HG02678 (cell line): ENCODE results near the gene GPR55.
A peak's percentile ranks its signal among the peaks of the same experiment; 100 is the strongest.
"Not testable (repeated sequence)": the region's sequence is repeated elsewhere in the genome, so short reads cannot be mapped to it uniquely, and the experiment has no call there.

Source experiments
- ATAC-seq: cut with Tn5 transposase; IDR thresholded peaks from one replicate; pipeline ENCODE4 v1.9.1; 2021; ENCODE audit warnings: mild to moderate bottlenecking, moderate library complexity; ENCODE audit not compliant: unreplicated experiment

The GPR55 gene

DNA sequence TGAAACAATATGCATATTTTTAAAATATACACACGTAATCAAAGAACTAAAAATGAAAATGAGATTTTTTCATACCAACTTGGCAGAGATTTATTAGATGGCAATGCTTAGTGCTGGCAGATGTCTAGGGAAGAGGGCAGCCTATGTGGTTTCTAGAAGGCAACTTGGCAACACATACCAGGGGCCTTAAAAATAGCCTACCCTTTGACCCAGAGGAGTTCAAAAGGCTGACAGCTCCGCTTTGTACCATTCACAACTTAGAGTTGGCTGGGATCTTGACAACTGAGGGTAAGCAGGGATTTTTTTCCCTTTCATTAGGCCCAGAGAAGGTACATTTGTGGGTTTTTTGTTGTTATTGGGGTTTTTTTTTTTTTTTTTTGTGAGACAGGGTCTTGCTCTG is 26.4 kb upstream of the GPR55 start:
- no peak for ATAC-seq

DNA sequence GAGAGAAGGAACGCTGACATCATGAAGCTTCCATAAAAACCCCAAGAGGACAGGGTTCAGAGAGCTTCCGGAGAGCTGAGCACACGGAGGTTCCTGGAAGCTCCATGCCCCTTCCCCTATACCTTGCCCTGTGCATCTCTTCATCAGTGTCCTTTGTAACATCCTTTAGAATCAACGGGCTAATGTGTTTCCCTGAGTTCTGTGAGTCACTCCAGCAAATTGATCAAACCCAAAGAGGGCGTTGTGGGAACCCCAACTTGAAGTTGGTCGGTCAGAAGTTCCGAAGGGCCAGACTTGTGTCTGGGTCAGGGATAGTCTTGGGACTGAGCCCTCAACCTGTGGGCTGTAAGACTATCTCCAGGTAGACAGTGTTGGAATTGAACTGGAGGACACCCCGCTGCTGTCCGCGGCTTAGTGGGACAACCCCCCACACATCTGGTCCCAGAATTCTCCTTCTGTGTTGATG is 25.9 kb upstream of the GPR55 start:
- ATAC-seq, result no peak

DNA sequence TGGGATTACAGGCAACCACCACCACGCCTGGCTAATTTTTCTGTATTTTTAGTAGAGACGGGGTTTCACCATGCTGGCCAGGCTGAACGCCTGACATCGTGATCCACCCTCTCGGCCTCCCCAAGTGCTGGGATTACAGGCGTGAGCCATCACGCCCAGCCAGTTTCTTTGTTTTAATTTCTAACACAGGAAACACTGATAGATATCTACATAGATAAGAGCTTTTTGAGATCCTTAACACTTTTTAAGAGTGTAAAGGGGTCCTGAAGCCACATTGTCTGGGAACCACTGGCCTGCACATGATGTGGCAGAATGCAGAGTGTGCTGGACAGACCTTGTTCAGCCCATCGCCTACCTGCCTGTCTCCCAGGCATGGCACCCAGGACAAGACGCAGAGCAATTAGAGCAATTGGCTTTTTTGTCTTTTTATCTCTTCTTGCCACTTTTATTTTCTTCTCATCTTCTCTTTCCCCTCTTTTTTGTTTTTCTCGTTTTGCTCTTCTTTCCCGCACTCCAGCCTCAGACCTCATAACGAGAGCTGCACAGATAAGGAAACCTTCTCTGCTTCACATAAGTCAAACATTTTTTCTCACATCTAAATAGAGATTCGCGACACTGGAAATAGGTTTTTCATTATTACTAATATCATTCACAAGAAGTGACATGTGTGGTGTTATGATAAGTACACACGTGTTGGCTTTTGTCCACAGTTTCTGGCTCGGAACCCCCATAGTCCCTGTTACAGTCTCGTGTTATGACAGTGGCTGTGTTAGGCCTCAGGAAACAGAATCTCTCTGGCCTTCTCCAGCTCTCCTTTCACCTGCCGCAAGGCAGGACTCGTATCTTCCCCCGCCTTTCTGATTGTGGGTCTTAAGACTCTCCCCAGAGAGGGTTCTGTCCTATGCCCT is 25.2 kb upstream of the GPR55 start:
- ATAC-seq, result peak; percentile 66

DNA sequence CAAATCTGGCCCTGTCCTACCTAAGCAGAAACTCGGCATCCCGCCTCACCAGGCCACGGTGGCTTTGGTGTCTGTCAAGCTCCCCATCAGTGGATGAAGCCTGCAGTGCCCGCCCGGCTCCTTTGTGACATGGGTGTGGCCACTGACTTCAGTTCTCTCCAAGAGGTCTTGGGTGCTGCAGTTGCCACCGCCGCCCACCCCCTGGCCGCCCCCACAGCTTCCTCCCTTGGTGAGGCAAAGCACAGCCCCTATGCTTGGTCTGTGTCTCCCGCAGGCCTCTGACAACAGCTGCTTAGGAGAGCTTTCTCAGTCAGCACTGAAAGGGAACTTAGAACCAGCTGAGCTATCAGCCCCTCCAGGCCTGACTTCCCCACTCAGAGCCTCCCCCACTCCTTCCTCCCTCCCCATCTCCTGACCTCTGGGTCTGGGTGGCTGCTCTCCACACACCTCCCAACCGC is 22.9 kb upstream of the GPR55 start:
- ATAC-seq, result peak; percentile 32

DNA sequence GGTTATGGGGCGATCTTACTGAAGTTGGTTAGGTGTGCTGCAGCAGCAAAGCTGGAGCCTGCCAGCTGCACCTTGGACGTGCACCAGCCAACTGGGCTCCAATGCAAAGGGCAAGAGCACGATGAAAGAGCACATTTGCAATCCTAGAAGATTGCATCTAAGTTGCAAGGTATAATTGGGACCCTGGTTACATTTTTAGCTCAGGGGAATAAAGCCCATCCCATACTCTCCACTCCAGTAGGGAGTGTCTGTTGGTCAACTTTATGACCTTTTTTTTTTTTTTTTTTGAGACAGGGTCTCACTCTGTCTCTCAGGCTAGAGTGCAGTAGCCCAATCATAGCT is 22.2 kb upstream of the GPR55 start:
- no peak for ATAC-seq

DNA sequence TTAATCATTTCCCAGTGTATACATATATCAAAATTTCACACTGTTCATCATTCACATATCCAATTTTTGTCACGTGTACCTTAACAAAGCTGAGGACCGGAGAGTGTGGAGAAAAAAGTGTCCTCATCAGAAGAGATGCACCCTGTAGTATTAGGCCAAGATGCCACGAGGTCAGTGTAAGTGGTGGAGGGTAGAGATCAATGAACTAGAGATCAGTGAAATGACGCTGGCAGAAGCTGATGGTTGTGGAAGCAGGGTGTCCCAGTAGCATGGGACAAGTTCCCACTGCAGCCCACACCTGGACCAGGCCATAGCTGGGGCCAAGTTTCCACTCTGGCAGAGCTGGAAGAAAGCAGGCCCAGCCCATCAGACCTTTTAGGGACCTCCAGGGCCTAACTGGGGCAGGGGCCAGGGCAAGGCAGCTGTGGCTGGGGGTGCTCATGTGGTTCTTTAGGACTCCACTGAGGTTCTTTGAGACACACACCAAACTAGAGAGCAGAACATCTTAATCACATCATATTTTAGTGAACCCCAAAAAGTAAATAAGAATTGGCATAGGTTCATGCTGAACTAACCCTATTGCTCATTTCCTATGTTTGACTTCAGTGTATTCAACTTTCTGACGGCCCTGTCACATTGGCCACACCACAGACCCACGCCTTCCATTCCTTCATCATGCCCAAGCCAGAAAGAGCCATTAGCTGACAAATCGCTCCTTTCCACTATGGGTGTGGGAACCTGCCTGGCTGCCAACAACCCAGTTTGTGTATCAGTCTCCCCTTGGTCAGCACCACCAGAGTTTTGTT is 21.6 kb upstream of the GPR55 start:
- ATAC-seq, result no peak

DNA sequence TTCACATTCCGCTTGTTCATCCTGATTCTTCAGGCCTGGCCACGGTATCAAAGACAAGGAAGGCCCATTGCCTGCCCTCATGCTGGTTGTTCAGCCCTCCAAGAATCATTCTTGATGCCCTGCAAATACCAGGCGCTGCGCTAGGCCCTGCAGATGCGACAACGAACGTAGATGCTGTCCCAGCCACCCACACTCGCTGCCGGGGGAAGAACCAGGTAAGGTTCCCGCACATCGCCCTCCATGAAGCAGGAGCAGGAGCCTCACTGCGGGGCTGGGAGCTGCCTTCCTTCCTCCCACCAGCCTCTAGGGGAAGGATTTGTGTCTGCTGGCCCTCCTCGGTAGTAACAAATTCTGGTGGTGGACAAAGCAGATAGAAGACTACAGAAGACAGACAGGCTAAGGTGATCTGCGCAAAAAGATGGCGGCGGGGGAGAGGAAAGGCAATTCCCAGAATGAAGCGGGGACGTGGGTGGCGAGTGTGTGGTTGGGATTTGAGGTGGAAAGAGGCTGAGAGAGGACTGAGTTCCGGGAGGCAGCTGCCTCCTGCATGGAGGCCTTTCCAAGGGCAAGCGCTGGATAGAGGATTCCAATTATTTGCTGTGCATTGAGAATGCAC is 19.8 kb upstream of the GPR55 start:
- ATAC-seq, result no peak

DNA sequence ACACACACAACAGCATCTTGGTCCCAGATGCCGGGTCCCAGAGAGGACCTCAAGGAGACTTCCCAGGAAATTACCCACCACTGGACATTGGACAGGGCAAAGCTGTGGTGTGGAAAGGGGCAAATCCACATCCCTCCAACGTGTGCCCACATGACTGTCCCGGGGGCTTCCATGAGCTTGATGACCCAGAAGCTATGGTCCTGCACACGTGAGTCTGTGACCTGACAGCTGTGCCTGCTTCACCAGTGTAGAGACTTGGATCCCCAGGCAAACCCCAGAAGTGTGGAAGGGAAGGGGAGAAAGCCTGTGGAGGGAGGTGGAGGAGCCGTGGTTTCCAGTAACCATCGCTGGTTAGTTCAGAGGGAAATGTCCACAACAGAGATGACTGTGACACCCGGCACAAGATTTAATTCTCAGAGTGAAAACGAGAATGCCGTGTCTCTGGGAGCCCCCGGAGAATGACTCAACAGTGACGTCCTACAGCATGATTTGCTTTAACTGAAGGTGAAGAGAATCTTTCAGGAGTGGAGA is 19.1 kb upstream of the GPR55 start:
- ATAC-seq, result peak; percentile 43

DNA sequence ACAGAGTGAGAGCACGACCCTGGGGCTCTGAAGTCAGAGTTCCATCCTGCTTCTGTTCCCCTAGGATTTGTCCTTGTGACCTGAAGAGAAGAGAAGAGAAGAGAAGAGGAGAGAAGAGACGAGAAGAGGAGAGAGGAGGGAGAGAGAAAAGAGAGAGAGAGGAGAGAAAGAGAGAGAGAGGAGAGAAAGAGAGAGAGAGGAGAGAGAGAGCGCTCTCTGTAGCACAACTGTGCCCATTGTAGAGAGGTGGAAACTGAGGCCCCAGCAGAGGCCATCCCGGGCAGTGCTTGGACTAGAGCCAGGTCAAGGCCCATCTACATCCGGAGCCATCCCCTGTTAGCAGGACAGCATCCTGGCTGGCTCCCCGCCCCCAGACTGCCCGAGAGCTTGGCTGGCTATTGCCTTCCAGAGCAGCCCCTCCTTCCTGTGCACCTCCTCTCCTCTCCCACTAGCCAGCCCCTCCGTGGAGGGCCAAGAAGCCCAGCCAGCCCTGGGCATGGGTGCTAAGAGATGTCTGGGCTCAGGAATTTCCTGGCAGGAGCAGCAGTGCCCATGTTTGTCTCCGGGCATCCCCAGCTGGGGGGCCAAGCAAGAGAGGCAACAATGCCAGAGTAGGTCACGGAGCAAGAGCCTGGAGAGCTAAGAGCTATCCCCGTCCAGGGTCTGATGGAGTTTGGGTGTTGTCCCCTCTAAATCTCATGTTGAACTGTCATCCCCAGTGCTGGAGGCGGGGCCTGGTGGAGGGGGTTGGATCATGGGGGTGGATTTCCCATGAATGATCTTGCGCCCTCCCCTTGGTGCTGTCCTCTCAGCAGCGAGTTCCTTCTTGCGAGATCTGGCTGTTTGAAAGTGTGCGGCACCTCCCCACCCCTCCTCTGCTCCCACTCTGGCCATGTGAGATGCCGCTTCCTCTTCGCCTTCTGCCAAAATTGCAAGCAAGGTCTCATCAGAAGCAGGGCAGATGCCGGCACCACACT is 18.2 kb upstream of the GPR55 start:
- peak; percentile 71 for ATAC-seq

DNA sequence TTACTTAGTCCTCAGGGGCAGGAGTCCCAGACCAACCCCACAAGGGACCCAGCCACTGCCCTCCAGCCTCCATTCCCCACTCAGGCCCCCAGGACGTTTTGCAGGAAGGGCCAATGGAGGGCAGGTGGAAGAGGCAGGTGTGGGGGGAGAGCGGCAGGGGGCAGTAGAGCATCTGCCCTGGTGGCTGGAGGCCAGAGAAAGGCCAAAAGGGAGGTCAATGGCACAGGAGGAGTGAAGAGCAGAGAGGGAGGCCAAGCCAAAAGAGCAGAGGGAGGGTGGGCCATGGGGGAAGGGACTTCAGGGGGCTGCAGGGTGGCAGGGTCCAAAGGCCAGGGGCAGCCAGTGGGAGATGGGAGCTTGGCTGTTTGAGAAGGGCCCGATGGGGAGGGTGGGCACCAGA is 17.3 kb upstream of the GPR55 start:
- no peak for ATAC-seq

DNA sequence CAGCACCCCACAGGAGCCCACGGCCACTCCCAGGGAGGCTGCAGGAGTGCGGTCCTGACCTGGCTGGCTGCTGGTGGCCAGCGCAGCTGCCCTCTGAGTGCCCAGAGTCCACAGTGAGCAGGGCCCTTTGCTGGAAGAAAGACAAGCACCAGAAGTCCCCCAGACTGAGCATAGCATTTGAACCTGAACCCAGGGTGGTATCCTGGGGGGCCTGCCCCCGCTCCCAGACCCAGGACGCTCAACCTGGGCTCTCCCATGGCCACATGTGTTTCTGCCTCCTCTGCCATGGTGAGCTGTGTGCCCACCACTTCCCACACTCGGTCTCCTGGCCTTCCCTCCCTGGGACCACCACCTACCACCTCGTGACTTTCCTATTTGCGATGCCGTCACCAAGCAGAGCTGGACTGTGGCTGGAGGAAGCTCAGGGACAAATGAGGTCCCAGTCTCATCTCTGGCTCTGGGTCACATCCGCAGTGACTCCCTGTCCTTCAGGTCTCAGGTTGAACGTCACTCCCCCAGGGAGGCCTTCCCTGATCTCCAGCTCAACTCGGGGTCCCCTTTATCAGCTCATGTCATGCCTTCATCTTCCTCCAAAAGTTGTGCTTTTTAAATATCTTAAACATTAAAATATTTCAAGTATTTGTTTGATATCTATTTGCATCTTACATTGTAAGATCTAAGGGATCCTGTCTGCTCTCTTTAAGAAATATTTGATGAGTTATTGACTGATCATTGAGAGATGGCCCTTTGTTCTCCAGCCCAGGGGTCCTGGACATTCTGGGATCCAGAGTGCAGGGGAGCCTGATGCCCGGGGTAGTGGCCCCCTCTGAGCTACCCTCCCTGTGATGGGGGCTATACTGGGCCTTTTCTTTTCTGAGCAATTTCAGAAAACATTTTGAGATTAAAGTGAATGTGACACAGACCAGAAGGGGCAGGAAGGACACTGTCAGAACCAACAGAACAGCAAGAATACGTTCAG is 16.4 kb upstream of the GPR55 start:
- no peak for ATAC-seq

DNA sequence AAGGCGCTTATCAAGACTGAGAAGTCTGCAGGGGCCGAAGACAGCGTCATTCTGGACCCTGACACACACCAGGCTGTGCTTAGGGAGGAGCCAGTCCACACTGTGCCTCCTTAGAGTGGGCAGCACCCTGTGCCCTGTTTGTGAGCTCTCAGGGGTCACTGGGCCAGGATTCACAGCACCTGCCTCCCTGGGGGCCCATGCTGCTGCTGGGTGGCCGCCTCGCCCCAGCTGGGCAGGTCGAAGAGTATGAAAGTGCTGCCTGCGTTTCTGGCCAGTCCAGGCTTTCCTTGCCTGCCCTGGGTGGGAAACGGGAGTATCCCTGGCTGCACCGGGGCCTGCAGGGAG is 15.4 kb upstream of the GPR55 start:
- no peak for ATAC-seq

DNA sequence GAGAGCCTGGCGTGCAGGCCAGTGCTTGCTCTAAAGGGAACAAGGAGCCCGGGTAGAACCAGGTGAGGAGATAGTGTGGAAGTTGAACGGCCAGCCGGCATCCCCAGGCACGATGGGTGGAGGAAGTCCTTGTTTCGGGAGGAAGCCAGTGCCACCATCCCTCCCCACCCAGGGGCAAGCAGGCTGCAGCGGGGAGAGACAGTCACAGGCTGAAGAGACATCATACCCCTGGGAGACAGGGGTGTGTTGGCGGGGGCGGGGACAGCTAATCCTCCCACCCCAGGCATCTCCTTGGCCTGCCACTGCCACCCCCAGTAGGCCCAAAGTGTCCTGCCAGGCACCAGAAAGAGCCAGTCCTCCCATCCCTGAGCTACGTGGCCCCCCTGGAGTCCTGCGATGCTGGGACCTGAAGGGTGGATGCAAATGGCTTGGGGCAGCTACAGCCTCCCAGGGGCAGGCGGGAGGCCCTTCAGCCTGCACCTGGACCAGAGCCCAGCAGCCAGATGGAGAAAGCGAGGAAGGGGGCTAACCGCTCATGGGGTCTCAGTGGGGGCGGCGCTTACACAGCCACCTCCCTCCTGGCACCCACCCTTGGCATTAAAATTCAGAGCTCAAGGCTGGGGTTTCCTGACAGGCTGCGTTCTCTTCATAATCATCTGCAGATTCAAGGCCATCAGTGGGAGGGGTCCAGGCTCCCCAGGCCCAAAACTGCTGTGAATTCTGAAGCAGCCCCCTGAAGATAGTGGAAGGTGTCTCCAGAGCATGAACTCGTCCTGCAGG is 14.8 kb upstream of the GPR55 start:
- no peak for ATAC-seq

DNA sequence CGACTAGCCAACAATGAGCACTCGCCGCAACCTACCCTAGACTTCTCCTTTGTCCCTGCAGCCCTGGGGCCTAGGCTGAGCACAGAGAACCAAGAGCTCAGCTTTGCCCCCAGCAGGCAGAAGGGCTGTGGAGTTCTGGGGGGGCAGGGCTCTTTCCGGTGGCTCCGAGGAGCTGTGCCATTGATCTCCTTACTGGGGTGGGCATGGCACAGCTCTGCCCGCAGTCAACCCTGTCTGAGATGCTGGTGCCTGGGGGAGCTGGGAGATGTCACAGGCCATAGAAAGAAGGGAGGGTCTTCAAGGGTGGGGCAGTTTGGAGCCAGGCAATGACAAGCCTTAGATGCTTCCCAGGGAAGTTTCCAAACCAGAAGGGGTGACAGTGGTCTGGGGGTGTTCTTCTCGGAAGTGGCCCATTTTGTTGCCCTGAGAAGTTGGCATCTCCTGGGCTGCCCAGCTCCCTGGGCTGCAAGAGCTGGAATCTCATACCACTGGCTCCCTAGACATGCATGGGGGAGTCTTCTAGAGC is 14.1 kb upstream of the GPR55 start:
- no peak for ATAC-seq

DNA sequence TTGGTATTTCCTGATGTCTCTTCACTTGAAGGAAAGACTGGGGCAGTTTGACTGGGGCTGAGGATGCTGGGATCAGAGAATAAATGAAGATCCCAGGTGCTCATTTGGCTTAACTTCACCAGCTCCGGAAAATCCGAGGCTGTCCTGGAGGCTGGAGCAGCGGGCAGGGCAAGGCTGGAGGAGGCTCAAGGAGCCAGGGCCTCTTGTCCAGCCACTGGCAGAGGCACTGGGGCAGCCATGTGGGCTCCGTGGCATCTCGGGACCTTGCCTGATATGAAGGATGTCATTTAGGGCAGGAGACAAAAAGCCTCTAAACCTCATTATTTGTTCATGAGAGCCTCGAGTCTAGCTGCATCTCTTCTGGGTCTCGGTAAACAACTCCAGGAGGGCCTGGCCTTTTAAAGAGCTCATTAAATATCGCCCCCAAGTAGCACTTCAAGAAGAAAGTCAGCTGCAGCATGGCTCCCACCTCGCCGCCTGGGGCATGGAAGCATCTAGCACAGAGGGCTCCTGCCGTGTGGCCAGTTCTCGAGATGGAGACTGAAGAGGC is 13.5 kb upstream of the GPR55 start:
- no peak for ATAC-seq

DNA sequence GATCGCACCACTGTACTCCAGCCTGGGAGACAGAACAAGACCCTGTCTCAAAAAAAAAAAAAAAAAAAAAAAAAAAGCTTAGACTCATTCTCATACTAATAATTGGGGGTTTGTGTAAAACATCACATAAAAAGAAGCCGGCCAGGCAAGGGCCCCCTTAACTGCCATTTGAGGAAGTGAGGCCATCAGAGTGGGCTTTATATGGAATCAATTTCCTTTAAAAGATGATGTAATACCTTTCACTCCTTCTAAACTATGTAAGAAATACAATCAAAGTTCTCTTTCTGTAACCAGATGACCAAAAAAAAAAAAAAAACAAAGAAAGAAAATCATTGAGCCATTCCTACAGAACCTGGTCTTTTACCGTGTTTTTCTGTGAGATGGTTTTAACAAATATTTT is 13.1 kb upstream of the GPR55 start:
- ATAC-seq, result no peak

DNA sequence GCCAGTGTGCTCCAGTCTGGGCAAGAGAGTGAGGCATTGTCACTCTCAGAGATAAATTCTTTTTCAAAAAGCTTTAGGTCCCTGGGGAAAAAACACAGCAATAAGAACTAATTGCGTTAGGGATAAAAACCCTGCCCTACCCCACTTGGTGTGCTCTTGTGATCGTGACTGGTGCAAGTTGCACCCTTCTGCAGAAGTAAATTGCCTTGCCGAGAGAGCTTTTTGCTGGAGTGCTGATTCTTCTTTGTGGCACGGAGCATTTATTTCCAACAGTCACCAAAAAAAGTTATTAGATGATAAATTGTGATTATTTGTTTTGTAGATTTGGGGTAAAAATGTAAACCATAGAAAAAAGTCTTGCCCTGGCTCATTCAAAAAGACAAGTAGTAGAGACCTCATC is 12.3 kb upstream of the GPR55 start:
- ATAC-seq, result no peak

DNA sequence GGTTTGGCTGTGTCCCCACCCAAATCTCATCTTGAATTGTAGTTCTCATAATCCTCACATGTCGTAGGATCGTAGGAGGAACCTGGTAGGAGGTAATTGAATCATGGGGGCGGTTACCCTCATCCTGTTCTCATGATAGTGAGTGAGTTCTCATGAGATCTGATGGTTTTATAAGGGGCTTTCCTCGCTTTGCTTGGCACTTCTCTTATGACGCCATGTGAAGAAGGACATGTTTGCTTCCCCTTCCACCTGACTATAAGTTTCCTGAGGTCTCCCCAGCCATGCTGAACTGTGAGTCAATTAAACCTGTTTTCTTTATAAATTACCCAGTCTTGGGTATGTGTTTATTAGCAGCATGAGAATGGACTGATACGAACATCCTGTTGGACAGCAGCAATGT is 11.2 kb upstream of the GPR55 start:
- not testable (repeated sequence) for ATAC-seq
